Smooth muscle cell (in vitro differentiated cells): ENCODE data around the gene MRAP. TPM values are rescaled to one million over a fixed set of nuclear protein-coding genes. Genes with fewer than 3 reads are reported as not detected.
A peak's percentile ranks its signal among the peaks of the same experiment; 100 is the strongest.

Experiments used
- DNase-seq: peaks from one replicate; lab custom pipeline; 2025; ENCODE audit not compliant: unreplicated experiment; lab: John Stamatoyannopoulos, UW
- H2AFZ ChIP-seq: fragments of 200-600 bp; sonication (generic); 2 replicates; pipeline ENCODE4 v1.6.0; 2016; ENCODE audit warnings: antibody characterized with exemption, low read depth, mild to moderate bottlenecking
- H3F3A ChIP-seq: fragments of 200-600 bp; sonication (generic); 2 replicates; pipeline ENCODE4 v1.6.0; 2017; ENCODE audit warnings: antibody characterized with exemption, low read depth
- H3K27ac ChIP-seq: fragments of 200-600 bp; sonication (generic); 2 replicates; pipeline ENCODE4 v1.5.1; 2016; ENCODE audit warnings: low read depth, mild to moderate bottlenecking
- H3K27me3 ChIP-seq: fragments of 200-600 bp; sonication (generic); 2 replicates; pipeline ENCODE4 v1.6.1; 2016; ENCODE audit warnings: low read depth, mild to moderate bottlenecking
- H3K36me3 ChIP-seq: fragments of 200-600 bp; sonication (generic); 2 replicates; pipeline ENCODE4 v1.5.1; 2016; ENCODE audit warnings: low read depth
- H3K4me1 ChIP-seq: fragments of 200-600 bp; sonication (generic); 2 replicates; pipeline ENCODE4 v1.5.1; 2016; ENCODE audit warnings: low read depth
- H3K4me2 ChIP-seq: fragments of 200-600 bp; sonication (generic); 2 replicates; pipeline ENCODE4 v1.6.0; 2016; ENCODE audit warnings: mild to moderate bottlenecking
- H3K4me3 ChIP-seq: fragments of 200-600 bp; sonication (generic); 2 replicates; pipeline ENCODE4 v1.5.1; 2016; ENCODE audit warnings: mild to moderate bottlenecking
- H3K79me2 ChIP-seq: fragments of 200-600 bp; sonication (generic); 2 replicates; pipeline ENCODE4 v1.6.0; 2016; ENCODE audit warnings: low read depth, mild to moderate bottlenecking
- H3K9ac ChIP-seq: fragments of 200-600 bp; sonication (generic); 2 replicates; pipeline ENCODE4 v1.6.0; 2016; ENCODE audit warnings: low read depth
- H3K9me3 ChIP-seq: fragments of 200-600 bp; sonication (generic); replicated peaks from 2 replicates; pipeline ENCODE4 v1.5.1; 2016; ENCODE audit warnings: low read depth
- H4K20me1 ChIP-seq: fragments of 200-600 bp; sonication (generic); 2 replicates; pipeline ENCODE4 v1.6.0; 2016; ENCODE audit warnings: low read depth
- WGBS: methylation state at CpG from one replicate; pipeline ENCODE4 v1.1.7; 2016; ENCODE audit warnings: low lambda C conversion rate; 5-methylcytosine and 5-hydroxymethylcytosine counted together
- polyA plus RNA-seq: library from polyadenylated mRNA; unstranded; fragments of >200 nt; fragmentation: Nextera tagmentation; extraction: Ambion mirVana; gene quantifications from 2 replicates; pipeline ENCODE4 v1.2.1, GENCODE V29; 2016
- total RNA-seq: library from RNA; depleted of rRNA; stranded (reverse); fragments of >200 nt; gene quantifications from 2 replicates; pipeline ENCODE4 v1.2.3, GENCODE V29; 2014
- TF ChIP-seq, protein P1 (sequence below): fragments of 200-600 bp; sonication (generic); IDR thresholded peaks from 2 replicates; pipeline ENCODE4 v1.5.1; 2017; ENCODE audit warnings: borderline replicate concordance, mild to moderate bottlenecking, antibody characterized with exemption; ENCODE audit not compliant: insufficient read depth, poor library complexity, severe bottlenecking

Gene MRAP
- total and polyA plus RNA-seq, 2 experiments from 2014 or later = not detected

DNA sequence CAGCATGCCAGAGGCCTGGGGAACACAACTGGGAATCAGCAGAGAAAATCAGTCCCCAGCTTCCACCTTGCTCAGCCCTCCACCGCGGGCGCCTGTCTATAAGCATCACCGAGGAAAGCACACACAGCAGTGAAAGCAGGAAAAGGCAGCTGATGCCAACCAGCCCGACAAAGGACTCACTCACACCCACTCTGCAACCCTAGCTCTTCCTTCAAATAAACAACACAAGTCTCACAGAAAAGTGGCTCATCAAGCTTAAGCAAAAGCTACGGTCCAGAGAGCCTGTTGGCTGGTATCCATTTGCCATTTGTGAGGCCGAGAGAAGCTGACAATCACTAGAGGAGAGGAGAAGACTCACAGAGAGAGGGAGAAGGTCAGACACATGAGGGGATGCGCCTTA lies 27.1 kb downstream of the MRAP start:
- no peak for DNase-seq
- no peak overlapping the region for H3K27ac ChIP-seq
- TF ChIP-seq, protein P1, sequence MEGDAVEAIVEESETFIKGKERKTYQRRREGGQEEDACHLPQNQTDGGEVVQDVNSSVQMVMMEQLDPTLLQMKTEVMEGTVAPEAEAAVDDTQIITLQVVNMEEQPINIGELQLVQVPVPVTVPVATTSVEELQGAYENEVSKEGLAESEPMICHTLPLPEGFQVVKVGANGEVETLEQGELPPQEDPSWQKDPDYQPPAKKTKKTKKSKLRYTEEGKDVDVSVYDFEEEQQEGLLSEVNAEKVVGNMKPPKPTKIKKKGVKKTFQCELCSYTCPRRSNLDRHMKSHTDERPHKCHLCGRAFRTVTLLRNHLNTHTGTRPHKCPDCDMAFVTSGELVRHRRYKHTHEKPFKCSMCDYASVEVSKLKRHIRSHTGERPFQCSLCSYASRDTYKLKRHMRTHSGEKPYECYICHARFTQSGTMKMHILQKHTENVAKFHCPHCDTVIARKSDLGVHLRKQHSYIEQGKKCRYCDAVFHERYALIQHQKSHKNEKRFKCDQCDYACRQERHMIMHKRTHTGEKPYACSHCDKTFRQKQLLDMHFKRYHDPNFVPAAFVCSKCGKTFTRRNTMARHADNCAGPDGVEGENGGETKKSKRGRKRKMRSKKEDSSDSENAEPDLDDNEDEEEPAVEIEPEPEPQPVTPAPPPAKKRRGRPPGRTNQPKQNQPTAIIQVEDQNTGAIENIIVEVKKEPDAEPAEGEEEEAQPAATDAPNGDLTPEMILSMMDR = no peak
- no peak overlapping the region for H3K9ac ChIP-seq
- H3K4me2 ChIP-seq = no peak overlapping the region
- H3K36me3 ChIP-seq = no peaks in the 10 kb centered on the region
- H2AFZ ChIP-seq = no peak overlapping the region
- WGBS = 96% methylated on average over 8 of the region's 8 CpGs
- H3K27me3 ChIP-seq = no peaks in the 10 kb centered on the region
- peaks cover 6% of the 10 kb centered on the region for H3F3A ChIP-seq
- no peak overlapping the region for H3K4me3 ChIP-seq
- no peaks in the 10 kb centered on the region for H3K9me3 ChIP-seq
- no peaks in the 10 kb centered on the region for H4K20me1 ChIP-seq
- no peaks in the 10 kb centered on the region for H3K79me2 ChIP-seq
- H3K4me1 ChIP-seq = no peaks in the 10 kb centered on the region

DNA sequence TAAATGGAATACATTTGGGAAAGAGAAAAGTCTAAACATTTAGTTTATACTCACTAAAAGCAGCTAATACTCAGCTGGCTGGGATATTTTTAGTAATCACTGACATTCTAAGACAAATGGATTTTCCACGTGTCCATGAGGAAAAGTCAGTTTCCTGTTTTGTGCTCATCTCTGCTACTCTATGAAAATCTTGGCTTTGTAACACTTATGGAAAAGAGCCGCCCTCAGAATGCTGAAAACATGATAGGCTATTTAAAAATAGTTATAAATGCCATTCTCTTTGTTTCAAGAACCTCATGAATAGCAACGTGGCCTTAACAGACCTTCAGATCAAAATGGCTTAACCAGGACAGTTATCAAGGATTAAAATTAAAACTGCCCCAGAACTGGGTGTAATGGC lies 29.9 kb downstream of the MRAP start:
- Histone ChIP-seq H2AFZ (no peak overlapping the region), H3K27ac (peak overlapping the region; percentile 60), H3K9ac (no peak overlapping the region), H3K36me3 (peaks cover 7% of the 10 kb centered on the region), H3K27me3 (no peaks in the 10 kb centered on the region), H3K4me2 (peak overlapping the region; percentile 18), H3K9me3 (no peaks in the 10 kb centered on the region), H4K20me1 (no peaks in the 10 kb centered on the region), H3F3A (peaks cover 6% of the 10 kb centered on the region), H3K4me3 (no peak overlapping the region), H3K4me1 (peaks cover 4% of the 10 kb centered on the region), H3K79me2 (no peaks in the 10 kb centered on the region)
- TF ChIP-seq, protein P1 = no peak
- WGBS = 45% methylated on average over 3 of the region's 3 CpGs
- no peak for DNase-seq

DNA sequence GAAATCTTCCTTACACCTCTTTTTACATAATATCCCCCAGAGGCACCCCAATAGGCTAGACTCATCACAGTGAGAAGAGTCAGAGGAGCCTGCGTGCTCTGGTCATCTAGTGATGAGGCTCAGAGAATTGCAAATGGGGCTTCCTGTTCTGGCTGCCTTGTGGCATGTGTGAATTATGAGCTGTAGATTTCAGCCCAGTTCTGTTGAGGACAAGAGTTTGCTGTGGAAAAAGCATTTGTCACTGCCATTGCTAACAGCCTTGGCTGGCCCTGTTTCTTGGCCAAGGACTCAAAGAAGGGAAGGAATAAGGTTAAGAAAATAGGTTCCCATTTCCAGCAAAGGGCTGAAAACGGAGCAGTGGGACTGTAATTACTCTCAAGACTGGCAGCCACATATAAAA lies 30.7 kb downstream of the MRAP start:
- no peak overlapping the region for H3K27ac ChIP-seq
- no peak overlapping the region for H3K4me3 ChIP-seq
- H3K4me1 ChIP-seq = peaks cover 4% of the 10 kb centered on the region
- no peak overlapping the region for H2AFZ ChIP-seq
- peaks cover 7% of the 10 kb centered on the region for H3K36me3 ChIP-seq
- H3K9ac ChIP-seq = no peak overlapping the region
- DNase-seq = no peak
- no peaks in the 10 kb centered on the region for H4K20me1 ChIP-seq
- H3K79me2 ChIP-seq = no peaks in the 10 kb centered on the region
- H3K4me2 ChIP-seq = no peak overlapping the region
- H3K9me3 ChIP-seq = no peaks in the 10 kb centered on the region
- H3F3A ChIP-seq = peaks cover 6% of the 10 kb centered on the region
- 67% methylated on average over 2 of the region's 2 CpGs for WGBS
- H3K27me3 ChIP-seq = no peaks in the 10 kb centered on the region
- TF ChIP-seq, protein P1 = no peak

DNA sequence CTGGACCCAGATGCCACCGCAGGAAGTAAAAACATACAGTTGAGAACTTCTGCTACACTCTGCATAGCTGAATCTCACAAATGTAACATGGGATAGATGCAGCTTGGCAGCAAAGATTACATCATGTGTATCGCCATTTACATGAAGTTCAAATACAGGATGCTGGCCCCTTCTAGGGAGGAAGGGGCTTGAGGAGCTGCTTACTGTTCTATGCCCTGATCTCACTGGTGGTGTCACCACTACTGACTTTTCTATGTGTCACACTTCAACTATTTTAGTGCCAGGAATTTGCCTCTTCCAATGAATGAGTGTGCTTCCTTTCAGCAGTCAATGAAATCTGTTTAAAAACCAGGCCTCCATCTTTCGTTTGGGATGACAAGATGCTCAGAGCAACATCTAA lies 31.1 kb downstream of the MRAP start:
- no peak overlapping the region for H3K4me2 ChIP-seq
- no peaks in the 10 kb centered on the region for H4K20me1 ChIP-seq
- H3K79me2 ChIP-seq = no peaks in the 10 kb centered on the region
- no peak for DNase-seq
- no peak overlapping the region for H2AFZ ChIP-seq
- H3K27ac ChIP-seq = no peak overlapping the region
- H3K27me3 ChIP-seq = no peaks in the 10 kb centered on the region
- H3K9ac ChIP-seq = no peak overlapping the region
- H3F3A ChIP-seq = peaks cover 6% of the 10 kb centered on the region
- 79% methylated on average over 3 of the region's 3 CpGs for WGBS
- TF ChIP-seq, protein P1 = no peak
- no peaks in the 10 kb centered on the region for H3K9me3 ChIP-seq
- peaks cover 5% of the 10 kb centered on the region for H3K4me1 ChIP-seq
- H3K4me3 ChIP-seq = no peak overlapping the region
- H3K36me3 ChIP-seq = peaks cover 7% of the 10 kb centered on the region
